Spleen (tissue), 11 donors: ENCODE measurements around the gene TRAPPC12. TPM values are rescaled to one million over a fixed set of nuclear protein-coding genes. Genes with fewer than 3 reads are reported as not detected.
"Not testable (repeated sequence)": the region's sequence is repeated elsewhere in the genome, so short reads cannot be mapped to it uniquely, and the experiment has no call there.

Experiments used
- DNase-seq: peaks from one replicate; pipeline ENCODE4 v3.0.0-alpha.2; 2020
- H3K27ac ChIP-seq, 8 donors: fragments of 200-600 bp; sonication (generic) in 7 of 8; 1 replicate in 4 of 8; 2 replicates in 4 of 8; pipeline versions ENCODE4 v1.5.0 to v1.8.0; 2016 to 2021; ENCODE audit warnings: inconsistent platforms in 4 of 8, mild to moderate bottlenecking in 4 of 8, moderate library complexity in 1 of 8
- H3K27me3 ChIP-seq, 7 donors: fragments of 200-600 bp; sonication (generic) in 6 of 7; replicated peaks in 1 of 7; 1 replicate in 4 of 7; 2 replicates in 3 of 7; pipeline versions ENCODE4 v1.5.0 to v1.8.0; 2016 to 2021; ENCODE audit warnings: inconsistent platforms in 3 of 7, mild to moderate bottlenecking in 1 of 7
- H3K36me3 ChIP-seq, 6 donors: fragments of 200-600 bp; sonication (generic) in 5 of 6; 1 replicate in 4 of 6; 2 replicates in 2 of 6; pipeline versions ENCODE4 v1.5.0 to v1.8.0; 2016 to 2021; ENCODE audit warnings: inconsistent platforms in 2 of 6
- H3K4me1 ChIP-seq, 6 donors: fragments of 200-600 bp; sonication (generic) in 5 of 6; 1 replicate in 3 of 6; 2 replicates in 3 of 6; pipeline versions ENCODE4 v1.5.0 to v1.8.0; 2016 to 2021; ENCODE audit warnings: inconsistent platforms in 3 of 6
- H3K4me3 ChIP-seq, 8 donors: fragments of 200-600 bp; sonication (generic) in 7 of 8; 1 replicate in 4 of 8; 2 replicates in 4 of 8; pipeline versions ENCODE4 v1.5.0 to v1.8.0; 2016 to 2021; ENCODE audit warnings: inconsistent platforms in 4 of 8, mild to moderate bottlenecking in 4 of 8, moderate library complexity in 2 of 8
- H3K9me3 ChIP-seq, 8 donors: fragments of 200-600 bp; sonication (generic) in 7 of 8; 1 replicate in 4 of 8; 2 replicates in 4 of 8; pipeline versions ENCODE4 v1.5.0 to v1.8.0; 2016 to 2021; ENCODE audit warnings: inconsistent platforms in 4 of 8
- CTCF ChIP-seq, 11 experiments: fragments of 200-600 bp in 7 of 11; fragments of 450-650 bp in 4 of 11; sonication (generic) in 4 of 11; IDR thresholded peaks in 8 of 11; conservative IDR thresholded peaks in 3 of 11; 1 replicate in 7 of 11; 2 replicates in 4 of 11; pipeline versions ENCODE4 v1.4.0 to v1.8.0; 2016 to 2021; ENCODE audit warnings: antibody characterized with exemption in 11 of 11, inconsistent platforms in 4 of 11, mild to moderate bottlenecking in 1 of 11
- POLR2A ChIP-seq, 3 donors: fragments of 450-650 bp; IDR thresholded peaks; one replicate each; pipeline ENCODE4 v1.5.1; 2017; ENCODE audit warnings: antibody characterized with exemption in 3 of 3, mild to moderate bottlenecking in 1 of 3
- POLR2AphosphoS5 ChIP-seq, 3 donors: sonication (generic); formaldehyde crosslinking; IDR thresholded peaks; one replicate each; pipeline ENCODE4 v1.5.1; 2017; ENCODE audit warnings: antibody characterized with exemption in 3 of 3
- WGBS, 5 donors: extraction: QIAGEN DNeasy Blood & Tissue Kit in 3 of 5; methylation state at CpG; one replicate each; pipeline versions ENCODE4 v1.1.5 to v1.1.7; 2013 to 2018; 5-methylcytosine and 5-hydroxymethylcytosine counted together
- intact Hi-C: fragments of 100-400 bp; cut with DNase I; formaldehyde crosslinking; loops from one replicate; pipeline ENCODE4 v1.15.0; 2023; ENCODE audit warnings: low total_unique reads
- polyA plus RNA-seq, 3 donors: library from polyadenylated mRNA; stranded (reverse); fragments of 200-250 nt; gene quantifications; one replicate each; pipeline ENCODE4 v1.2.1, GENCODE V29; 2013
- total RNA-seq, 7 donors: library from RNA; depleted of rRNA in 3 of 7; stranded (reverse); fragments of >200 nt in 3 of 7; fragmentation: NEBNext Ultra II Directional in 4 of 7; extraction: Animal tissue kit (Norgen Biotek cat#: 25700) in 4 of 7; gene quantifications; one replicate each; pipeline versions ENCODE4 v1.1.0 to v1.2.1, GENCODE V29; 2016 to 2021
- donor health status: healthy with polysubstance abuse.
- donor health status: DM: no; HTN: no; CAD: no; lungs with moderate emphysema.
- donor health status: DM: no; HTN: no; CAD: no.
- donor health status: Bipolar disorder and iron deficiency.
- donor health status: healthy.
- donor health status: DM: no; HTN: no; CAD: no.
- donor health status: DM: yes; HTN: yes; CAD: no.

The TRAPPC12 gene
- total and polyA plus RNA-seq, 10 donors: 70.2 to 132 (median 97.1) TPM

- DNase-seq: no peak
- WGBS, 5 donors: 93 to 97% (median 94%) methylated on average over 4 of the region's 4 CpGs
- TF ChIP-seq CTCF (IDR thresholded peaks at IDR 0.05 in 8 of 11, conservative IDR thresholded peaks at IDR 0.05 in 3 of 11) (no peak), POLR2A (IDR thresholded peaks at IDR 0.05) (no peak), POLR2AphosphoS5 (IDR thresholded peaks at IDR 0.05) (no peak)
- Histone ChIP-seq H3K4me3 (no peak overlapping the region), H3K9me3 (no peaks in the 10 kb centered on the region), H3K4me1 (peaks cover 0 to 15% (median 0%) of the 10 kb centered on the region in 6 donors), H3K27me3 (no peaks in the 10 kb centered on the region), H3K36me3 (peaks cover 0 to 100% (median 50%) of the 10 kb centered on the region in 6 donors), H3K27ac (no peak overlapping the region)
- intact Hi-C loops: no loop called here
These were observed 71.7 kb downstream of the TRAPPC12 start for GRCh38 chr2:3451169-3451568.

GRCh38 chr2:3451926-3452671 is 72.6 kb downstream of the TRAPPC12 start:
- WGBS, 5 donors: 95 to 98% (median 95%) methylated on average over 12 to 17 of the region's 17 CpGs
- no peak for TF ChIP-seq CTCF (IDR thresholded peaks at IDR 0.05 in 8 of 11, conservative IDR thresholded peaks at IDR 0.05 in 3 of 11)
- no peak for TF ChIP-seq POLR2A (IDR thresholded peaks at IDR 0.05)
- no peak for TF ChIP-seq POLR2AphosphoS5 (IDR thresholded peaks at IDR 0.05)
- Histone ChIP-seq H3K9me3 (no peaks in the 10 kb centered on the region), H3K36me3 (peaks cover 0 to 100% (median 52%) of the 10 kb centered on the region in 6 donors), H3K27ac (no peak overlapping the region), H3K4me3 (no peak overlapping the region), H3K27me3 (no peaks in the 10 kb centered on the region), H3K4me1 (peaks cover 0 to 15% (median 0%) of the 10 kb centered on the region in 6 donors)
- no peak for DNase-seq
- intact Hi-C loops: no loop called here

GRCh38 chr2:3453190-3453999 is 73.9 kb downstream of the TRAPPC12 start:
- Histone ChIP-seq H3K36me3 (peaks cover 0 to 100% (median 62%) of the 10 kb centered on the region in 6 donors), H3K4me3 (no peak overlapping the region), H3K27ac (no peak overlapping the region), H3K4me1 (peaks cover 0 to 7% (median 0%) of the 10 kb centered on the region in 6 donors), H3K9me3 (no peaks in the 10 kb centered on the region), H3K27me3 (no peaks in the 10 kb centered on the region)
- TF ChIP-seq POLR2AphosphoS5 (IDR thresholded peaks at IDR 0.05) (no peak), POLR2A (IDR thresholded peaks at IDR 0.05) (no peak), CTCF (IDR thresholded peaks at IDR 0.05 in 8 of 11, conservative IDR thresholded peaks at IDR 0.05 in 3 of 11) (no peak)
- DNase-seq: no peak
- intact Hi-C loops: no loop called here
- 77 to 85% (median 78%) methylated on average over 20 of the region's 20 CpGs for WGBS, 5 donors

GRCh38 chr2:3454005-3454404 is 74.5 kb downstream of the TRAPPC12 start:
- intact Hi-C loops: not testable (repeated sequence)

More at GRCh38 chr2:3454005-3454404, 74.5 kb downstream of the TRAPPC12 start:
- DNase-seq, H3K9me3 ChIP-seq, H3K4me3 ChIP-seq, H3K4me1 ChIP-seq, H3K27me3 ChIP-seq, H3K27ac ChIP-seq: not testable (repeated sequence)
- 90 to 95% (median 93%) methylated on average over 6 of the region's 6 CpGs for WGBS, 5 donors
- H3K36me3 ChIP-seq: peaks cover 0 to 100% (median 61%) of the 10 kb centered on the region in 6 donors
